Measurements from ENCODE around the gene CDC42BPG. TPM values are rescaled to one million over a fixed set of nuclear protein-coding genes. Genes with fewer than 3 reads are reported as not detected.

The CDC42BPG gene
- total RNA-seq, 1 experiment from 2014 or later: 21.6 TPM

DNA sequence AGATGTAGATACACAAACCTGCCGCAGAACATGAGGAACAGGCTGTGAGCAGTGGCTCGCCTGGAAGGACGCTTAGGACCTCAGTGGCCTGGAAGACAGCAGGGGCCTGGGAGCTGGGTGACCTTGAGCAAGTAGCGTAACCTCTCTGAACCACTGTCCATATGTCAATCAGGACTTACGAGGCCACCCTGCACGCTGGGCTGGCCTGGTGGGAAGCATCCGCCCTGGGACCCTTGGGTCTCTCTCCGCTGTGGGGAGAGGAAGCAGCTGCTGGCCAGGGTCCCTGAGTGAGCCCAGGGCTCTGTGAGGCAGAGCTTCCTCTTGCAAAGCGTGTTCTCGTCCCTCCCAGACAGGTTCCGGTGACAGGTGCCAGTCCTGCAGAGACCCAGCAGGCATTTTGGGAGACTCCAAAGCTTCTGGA lies 48.0 kb upstream of the CDC42BPG start (continued):
- no peak for TF ChIP-seq RELA (CRISPR knock-in tag; IDR thresholded peaks at IDR 0.05; ENCODE audit: borderline replicate concordance)
- TF ChIP-seq, protein P1, sequence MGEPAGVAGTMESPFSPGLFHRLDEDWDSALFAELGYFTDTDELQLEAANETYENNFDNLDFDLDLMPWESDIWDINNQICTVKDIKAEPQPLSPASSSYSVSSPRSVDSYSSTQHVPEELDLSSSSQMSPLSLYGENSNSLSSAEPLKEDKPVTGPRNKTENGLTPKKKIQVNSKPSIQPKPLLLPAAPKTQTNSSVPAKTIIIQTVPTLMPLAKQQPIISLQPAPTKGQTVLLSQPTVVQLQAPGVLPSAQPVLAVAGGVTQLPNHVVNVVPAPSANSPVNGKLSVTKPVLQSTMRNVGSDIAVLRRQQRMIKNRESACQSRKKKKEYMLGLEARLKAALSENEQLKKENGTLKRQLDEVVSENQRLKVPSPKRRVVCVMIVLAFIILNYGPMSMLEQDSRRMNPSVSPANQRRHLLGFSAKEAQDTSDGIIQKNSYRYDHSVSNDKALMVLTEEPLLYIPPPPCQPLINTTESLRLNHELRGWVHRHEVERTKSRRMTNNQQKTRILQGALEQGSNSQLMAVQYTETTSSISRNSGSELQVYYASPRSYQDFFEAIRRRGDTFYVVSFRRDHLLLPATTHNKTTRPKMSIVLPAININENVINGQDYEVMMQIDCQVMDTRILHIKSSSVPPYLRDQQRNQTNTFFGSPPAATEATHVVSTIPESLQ (CRISPR knock-in tag; IDR thresholded peaks at IDR 0.05): no peak
- no peak for TF ChIP-seq NFATC4 (CRISPR knock-in tag; IDR thresholded peaks at IDR 0.05)

DNA sequence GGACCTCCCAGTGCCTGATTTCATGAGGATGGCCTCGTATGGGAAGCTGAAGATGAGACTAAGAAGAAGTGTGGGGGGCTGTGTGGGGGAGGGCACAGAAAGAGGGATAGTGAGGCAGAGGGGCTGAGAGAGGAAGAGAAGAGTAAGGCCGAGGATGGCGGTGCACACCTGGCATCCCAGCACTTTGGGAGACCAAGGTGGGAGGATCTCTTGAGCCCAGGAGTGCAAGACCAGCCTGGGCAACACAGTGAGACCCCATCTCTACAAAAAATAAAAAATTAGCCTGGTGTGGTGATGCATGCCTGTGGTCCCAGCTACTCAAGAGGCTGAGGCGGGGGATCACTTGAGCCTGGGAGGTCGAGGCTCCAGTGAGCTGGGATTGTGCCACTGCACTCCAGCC lies 47.4 kb upstream of the CDC42BPG start:
- ChIA-PET CTCF (interaction anchor here (1.0 to 22.9 kb wide), 3 partner anchors 17 to 104 kb away, joined by 3 to 372 read pairs (median 6); partner anchors contain the start of gene CDC42BPG), POLR2A (no interaction called here)
- Mint-ChIP-seq H3K4me3 (no peak overlapping the region), H3K4me1 (peaks cover 17% of the 10 kb centered on the region), H3K36me3 (no peaks in the 10 kb centered on the region), H3K9me3 (no peaks in the 10 kb centered on the region), H3K27me3 (ENCODE audit: low read depth) (no peaks in the 10 kb centered on the region), H3K27ac (peak overlapping the region; percentile 20; the same call in 1 of the 2 replicates)
- no peak for DNase-seq (ENCODE audit: low spot score)
- no peak for ATAC-seq
- TF ChIP-seq ZNF121 (CRISPR knock-in tag; IDR thresholded peaks at IDR 0.05): 0 out of 2 replicates have a peak, but pooled peaks have one; percentile 26
- TF ChIP-seq, protein P2, sequence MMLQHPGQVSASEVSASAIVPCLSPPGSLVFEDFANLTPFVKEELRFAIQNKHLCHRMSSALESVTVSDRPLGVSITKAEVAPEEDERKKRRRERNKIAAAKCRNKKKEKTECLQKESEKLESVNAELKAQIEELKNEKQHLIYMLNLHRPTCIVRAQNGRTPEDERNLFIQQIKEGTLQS (CRISPR knock-in tag; conservative IDR thresholded peaks at IDR 0.05): no peak

DNA sequence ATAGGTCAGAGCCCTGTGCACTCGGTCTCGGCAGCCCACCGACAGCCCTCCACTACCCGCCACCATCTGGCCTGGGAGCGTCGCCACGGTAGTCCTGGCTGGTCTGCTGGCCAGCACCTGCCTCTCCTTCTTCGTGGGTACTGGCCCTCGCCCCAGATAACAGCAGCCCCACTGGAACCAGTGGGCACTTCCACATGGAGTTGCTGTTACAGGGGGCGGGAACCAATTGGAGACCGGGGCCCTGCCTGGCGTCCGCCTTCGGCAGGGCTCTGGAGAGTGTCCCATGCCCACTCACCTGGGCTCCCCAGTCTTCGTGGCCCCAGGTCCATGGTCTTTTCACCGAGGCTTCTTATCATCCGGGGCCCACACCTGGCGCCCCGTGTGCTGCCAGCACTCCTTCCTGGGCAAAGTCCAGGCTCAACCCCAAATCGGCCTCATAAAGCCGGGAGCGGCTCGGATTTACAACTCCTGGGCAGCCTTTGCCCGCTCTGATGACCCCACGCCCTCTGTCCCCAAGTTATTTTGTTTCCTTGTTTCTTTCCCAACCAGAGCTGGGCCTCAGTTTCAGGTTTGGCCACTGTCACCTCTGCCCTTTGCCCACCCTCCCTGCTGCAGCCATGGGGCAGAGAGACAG lies 46.9 kb upstream of the CDC42BPG start:
- Mint-ChIP-seq H3K4me1 (peaks cover 17% of the 10 kb centered on the region), H3K36me3 (no peaks in the 10 kb centered on the region), H3K9me3 (no peaks in the 10 kb centered on the region), H3K27me3 (ENCODE audit: low read depth) (no peaks in the 10 kb centered on the region), H3K4me3 (no peak overlapping the region), H3K27ac (no peak overlapping the region)
- ATAC-seq (no peak), DNase-seq (ENCODE audit: low spot score) (no peak)
- POLR2A ChIA-PET: no interaction called here
- CTCF ChIA-PET: interaction anchor here (1.5 to 22.9 kb wide), 3 partner anchors 14 to 44 kb away, joined by 3 to 372 read pairs (median 104); partner anchors contain the start of genes CDC42BPG and EHD1
- TF ChIP-seq ZNF138 (CRISPR knock-in tag; conservative IDR thresholded peaks at IDR 0.05): no peak
- TF ChIP-seq, protein P3, sequence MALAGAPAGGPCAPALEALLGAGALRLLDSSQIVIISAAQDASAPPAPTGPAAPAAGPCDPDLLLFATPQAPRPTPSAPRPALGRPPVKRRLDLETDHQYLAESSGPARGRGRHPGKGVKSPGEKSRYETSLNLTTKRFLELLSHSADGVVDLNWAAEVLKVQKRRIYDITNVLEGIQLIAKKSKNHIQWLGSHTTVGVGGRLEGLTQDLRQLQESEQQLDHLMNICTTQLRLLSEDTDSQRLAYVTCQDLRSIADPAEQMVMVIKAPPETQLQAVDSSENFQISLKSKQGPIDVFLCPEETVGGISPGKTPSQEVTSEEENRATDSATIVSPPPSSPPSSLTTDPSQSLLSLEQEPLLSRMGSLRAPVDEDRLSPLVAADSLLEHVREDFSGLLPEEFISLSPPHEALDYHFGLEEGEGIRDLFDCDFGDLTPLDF (CRISPR knock-in tag; IDR thresholded peaks at IDR 0.05): no peak
- no peak for TF ChIP-seq NR1H2 (CRISPR knock-in tag; IDR thresholded peaks at IDR 0.05)
- TF ChIP-seq ZNF396 (CRISPR knock-in tag; IDR thresholded peaks at IDR 0.05; ENCODE audit: borderline replicate concordance): no peak
- no peak for TF ChIP-seq KAT7 (CRISPR knock-in tag; IDR thresholded peaks at IDR 0.05; ENCODE audit: borderline replicate concordance)
- no peak for TF ChIP-seq SP1 (CRISPR knock-in tag; conservative IDR thresholded peaks at IDR 0.05)
- no peak for TF ChIP-seq ZBTB43 (CRISPR knock-in tag; IDR thresholded peaks at IDR 0.05)
- TF ChIP-seq ATF1 (CRISPR knock-in tag; IDR thresholded peaks at IDR 0.05): no peak
- no peak for TF ChIP-seq JUN (CRISPR knock-in tag; IDR thresholded peaks at IDR 0.05)
- no peak for TF ChIP-seq ZNF423 (CRISPR knock-in tag; IDR thresholded peaks at IDR 0.05)
- TF ChIP-seq, protein P4, sequence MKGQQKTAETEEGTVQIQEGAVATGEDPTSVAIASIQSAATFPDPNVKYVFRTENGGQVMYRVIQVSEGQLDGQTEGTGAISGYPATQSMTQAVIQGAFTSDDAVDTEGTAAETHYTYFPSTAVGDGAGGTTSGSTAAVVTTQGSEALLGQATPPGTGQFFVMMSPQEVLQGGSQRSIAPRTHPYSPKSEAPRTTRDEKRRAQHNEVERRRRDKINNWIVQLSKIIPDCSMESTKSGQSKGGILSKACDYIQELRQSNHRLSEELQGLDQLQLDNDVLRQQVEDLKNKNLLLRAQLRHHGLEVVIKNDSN (CRISPR knock-in tag; IDR thresholded peaks at IDR 0.05): no peak
- TF ChIP-seq ZNF317 (CRISPR knock-in tag; IDR thresholded peaks at IDR 0.05; ENCODE audit: borderline replicate concordance, low read depth): no peak
- TF ChIP-seq FOXP4 (CRISPR knock-in tag; IDR thresholded peaks at IDR 0.05): no peak
- no peak for TF ChIP-seq CTCF (IDR thresholded peaks at IDR 0.05)
- no peak for TF ChIP-seq NFATC4 (CRISPR knock-in tag; IDR thresholded peaks at IDR 0.05)
- TF ChIP-seq RORB (CRISPR knock-in tag; IDR thresholded peaks at IDR 0.05): no peak
- no peak for TF ChIP-seq ZMAT4 (CRISPR knock-in tag; IDR thresholded peaks at IDR 0.05)
- TF ChIP-seq ETV6 (CRISPR knock-in tag; IDR thresholded peaks at IDR 0.05): no peak
- no peak for TF ChIP-seq ZNF263 (CRISPR knock-in tag; IDR thresholded peaks at IDR 0.05; ENCODE audit: low read depth)
- TF ChIP-seq SOX15 (CRISPR knock-in tag; IDR thresholded peaks at IDR 0.05): no peak
